GM10248 (cell line): ENCODE measurements around the gene EPHA8.

Experiments
- CTCF ChIA-PET: fragments of 300-600 bp; sonication (Branson Sonifier 250); formaldehyde crosslinking; extraction: SDS; loops from one replicate; lab custom pipeline; 2021; ENCODE audit warnings: antibody characterized with exemption; lab: Yijun Ruan, JAX
- POLR2A ChIA-PET: fragments of 350-650 bp; sonication (Branson Sonifier 250); formaldehyde crosslinking; extraction: SDS; loops from one replicate; lab custom pipeline; 2020; ENCODE audit warnings: antibody characterized with exemption; lab: Yijun Ruan, JAX
- DNase-seq: peaks from one replicate; pipeline ENCODE4 v3.0.0; 2012; ENCODE audit errors: extremely low spot score
- CTCF ChIP-seq: IDR thresholded peaks from 2 replicates; pipeline ENCODE4 v1.5.1; 2012; ENCODE audit warnings: mild to moderate bottlenecking, low read depth; ENCODE audit errors: extremely low read depth, missing control alignments, control extremely low read depth

Gene EPHA8

DNA sequence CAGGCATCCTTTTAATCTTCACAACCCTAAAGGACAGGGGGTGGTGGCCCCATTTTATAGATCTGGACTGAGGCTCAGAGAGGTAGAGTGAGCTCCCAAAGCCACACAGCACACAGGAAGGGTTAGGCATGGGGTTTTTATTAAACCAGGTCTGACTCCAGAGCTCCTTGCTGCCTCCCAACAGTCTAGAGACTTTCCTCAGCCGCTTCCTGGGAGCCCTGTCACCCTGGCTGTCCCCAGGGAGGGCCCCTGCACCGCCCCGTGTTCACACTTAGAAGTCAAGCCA, 8.0 kb upstream of the EPHA8 start:
- DNase-seq = no peak
- TF ChIP-seq CTCF = no peak
- ChIA-PET POLR2A (no interaction called here), CTCF (no interaction called here)

GRCh38 chr1:22556391-22557104, 6.7 kb upstream of the EPHA8 start:
- no peak for DNase-seq
- POLR2A ChIA-PET = no interaction called here
- TF ChIP-seq CTCF = no peak
- CTCF ChIA-PET = no interaction called here

DNA sequence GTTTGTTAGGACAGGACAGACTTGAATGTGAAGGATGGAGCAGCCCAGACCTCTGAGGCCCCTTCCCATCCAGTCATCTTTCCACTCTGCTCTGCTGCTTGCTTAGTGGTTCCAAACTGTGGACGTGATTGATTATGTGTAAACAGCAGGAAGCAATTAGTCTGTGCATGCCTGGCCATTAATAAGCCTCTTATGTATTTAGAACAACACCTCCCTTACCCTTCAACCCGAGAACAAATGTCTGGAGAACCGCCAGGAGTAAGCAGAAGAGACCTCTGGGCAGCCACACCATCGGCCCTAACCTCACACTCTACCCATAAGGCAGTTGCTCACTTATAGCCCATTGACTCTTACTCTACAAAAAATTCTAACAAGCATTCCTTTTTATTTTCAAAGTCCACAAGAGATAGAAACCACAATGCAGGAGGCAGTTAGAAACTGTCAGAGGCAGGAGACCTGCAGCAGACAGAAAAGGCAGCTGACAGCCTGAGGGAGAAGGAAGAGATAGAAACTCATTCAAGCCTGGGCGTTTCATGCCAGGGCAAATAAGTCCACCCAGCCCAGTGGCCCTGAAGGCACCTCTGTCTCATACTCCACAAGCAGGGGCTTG, 5.8 kb upstream of the EPHA8 start:
- no peak for DNase-seq
- POLR2A ChIA-PET = no interaction called here
- TF ChIP-seq CTCF = no peak
- CTCF ChIA-PET = no interaction called here

DNA sequence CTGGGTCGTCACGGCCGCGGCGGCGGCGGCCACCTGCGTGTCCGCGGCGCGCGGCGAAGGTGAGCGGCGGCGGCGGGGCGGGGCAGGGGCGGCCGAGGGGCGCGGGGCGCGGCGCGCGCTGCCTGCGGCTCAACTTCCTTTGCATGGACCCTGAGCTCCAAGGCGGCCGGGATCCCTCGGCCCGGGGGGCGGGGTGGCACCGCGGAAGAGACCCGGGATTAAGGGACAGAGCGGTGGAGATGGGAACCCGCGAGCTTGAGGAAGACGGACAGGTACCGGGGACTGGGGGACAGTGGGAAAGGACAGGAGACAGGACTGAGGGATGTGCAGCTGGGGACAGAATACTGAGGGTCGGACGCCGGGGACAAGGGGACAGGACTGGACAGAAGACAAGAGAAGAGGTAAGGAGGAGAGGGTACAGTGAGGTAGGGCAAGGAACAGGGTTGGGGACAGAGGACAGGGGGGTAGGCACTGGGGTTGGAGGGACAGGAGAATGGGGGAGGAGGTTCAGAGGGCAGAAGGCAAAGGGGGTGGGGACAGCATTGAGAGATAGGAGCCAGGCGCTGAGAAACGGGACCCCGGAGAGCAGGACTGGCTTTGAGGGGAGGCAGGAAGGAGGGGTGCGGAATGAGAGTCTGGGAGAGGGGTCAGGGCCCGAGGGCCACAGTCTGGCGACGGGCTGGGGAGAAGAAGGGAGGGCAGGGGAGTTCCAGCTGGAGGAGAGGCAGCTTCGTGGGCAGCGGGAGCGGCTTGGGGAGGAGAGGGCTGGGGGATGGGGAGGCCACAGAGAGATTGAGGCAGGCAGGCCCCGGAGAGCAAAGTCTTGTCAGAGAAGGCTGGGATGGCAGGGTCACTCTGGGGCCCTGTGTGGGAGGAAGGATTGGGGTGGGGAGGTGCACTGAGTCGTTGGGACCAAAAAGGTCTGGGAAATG, 648 bp downstream of the EPHA8 start:
- POLR2A ChIA-PET = no interaction called here
- no peak for TF ChIP-seq CTCF
- DNase-seq = no peak
- CTCF ChIA-PET = no interaction called here

GRCh38 chr1:22566161-22566560, 2.9 kb downstream of the EPHA8 start:
- ChIA-PET POLR2A (no interaction called here), CTCF (no interaction called here)
- TF ChIP-seq CTCF = no peak
- no peak for DNase-seq

GRCh38 chr1:22567197-22567596, 3.9 kb downstream of the EPHA8 start:
- no peak for TF ChIP-seq CTCF
- no peak for DNase-seq
- POLR2A ChIA-PET = no interaction called here
- CTCF ChIA-PET = no interaction called here
